ENCODE results near the gene MOSPD2. TPM values are rescaled to one million over a fixed set of nuclear protein-coding genes. Genes with fewer than 3 reads are reported as not detected.

MOSPD2 gene
- total RNA-seq, 1 experiment from 2014 or later: 2.8 TPM

DNA sequence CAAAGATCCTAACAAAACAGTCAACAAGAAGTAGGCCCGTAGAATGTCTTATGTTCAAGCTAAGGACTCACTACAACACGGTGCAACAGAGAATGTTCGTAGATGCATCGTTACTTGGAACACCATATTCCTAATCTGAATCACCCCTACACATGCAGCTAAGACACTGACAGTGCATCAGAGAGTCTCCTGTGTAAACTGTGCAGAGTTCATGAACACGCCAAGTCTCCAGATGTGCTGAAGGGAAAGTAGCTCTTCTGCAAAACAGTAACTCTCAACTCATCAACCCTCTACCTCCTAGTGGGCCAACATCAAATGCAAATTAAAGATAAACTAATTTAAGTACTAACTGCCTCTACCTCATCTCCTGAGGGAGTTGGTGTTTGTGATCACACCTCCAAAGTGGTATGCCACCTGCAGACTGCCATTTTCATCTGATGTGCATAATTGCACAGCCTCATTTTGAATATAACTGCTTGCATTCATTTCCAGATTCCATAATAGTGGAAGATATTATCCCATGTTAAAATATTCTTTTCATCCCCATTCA, 73.5 kb downstream of the MOSPD2 start:
- no peak for DNase-seq (ENCODE audit: low read depth)

DNA sequence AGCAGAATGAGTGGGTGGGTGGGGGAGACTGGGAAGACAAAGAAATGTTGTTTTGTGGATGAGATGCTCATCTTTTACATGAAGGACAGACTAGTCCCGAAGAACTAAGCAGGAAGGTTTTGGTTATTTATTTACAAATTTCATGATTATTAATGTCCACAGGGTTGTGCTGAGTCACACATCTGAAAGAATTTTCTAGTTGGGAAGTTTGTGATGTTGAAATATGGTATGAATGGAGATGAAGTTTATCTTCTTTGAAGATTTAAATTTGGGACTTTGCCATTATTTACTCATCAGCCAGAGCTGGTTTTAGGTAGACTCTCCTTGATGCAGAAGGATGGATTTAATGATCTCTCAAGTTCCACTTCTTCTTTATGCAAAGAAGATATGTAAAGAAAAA, 75.5 kb downstream of the MOSPD2 start:
- no peak for DNase-seq (ENCODE audit: low read depth)
- in situ Hi-C loops (cut with HindIII; ENCODE audit: low pct_unique_long_range_greater_than_20kb, low sequenced_read_pairs): no loop called here

More for the DNA sequence above, 73.5 kb downstream of the MOSPD2 start:
- in situ Hi-C loops (cut with HindIII; ENCODE audit: low pct_unique_long_range_greater_than_20kb, low sequenced_read_pairs): no loop called here

DNA sequence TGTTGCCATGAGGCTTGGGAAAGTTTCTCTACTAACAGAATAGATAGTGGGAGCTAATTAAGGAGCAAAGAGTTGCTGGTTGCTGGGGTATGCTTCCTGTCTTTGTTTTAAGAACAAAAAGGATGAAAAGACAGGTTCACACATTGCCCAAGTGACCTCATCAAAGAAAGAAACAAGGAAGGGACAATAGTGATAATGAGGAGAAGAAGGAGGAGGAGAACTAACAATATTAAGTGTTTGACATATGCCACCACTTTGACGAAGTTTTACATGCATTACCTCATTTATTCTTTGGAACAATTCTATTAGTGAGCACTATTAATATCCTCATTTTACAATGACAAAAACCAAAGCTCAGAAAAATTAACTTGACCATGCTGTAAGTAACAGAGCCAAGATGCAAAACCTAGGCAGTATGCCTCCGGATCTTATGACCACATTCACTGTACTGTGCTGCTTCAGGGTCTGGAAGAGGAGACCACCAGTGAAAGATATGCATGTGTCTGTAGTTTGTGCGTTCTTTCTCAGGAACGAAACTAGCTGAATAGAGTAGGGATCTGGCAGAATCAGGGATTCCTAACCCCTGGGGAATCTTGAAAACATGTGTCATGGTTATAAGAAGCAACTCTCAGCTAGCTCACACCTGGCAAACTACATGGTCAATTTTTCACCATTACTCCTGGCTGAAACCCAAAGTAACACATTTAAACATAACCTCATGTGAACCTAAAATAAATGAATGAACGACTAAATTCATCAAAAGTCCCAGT, 83.8 kb downstream of the MOSPD2 start:
- DNase-seq (ENCODE audit: low read depth): no peak
- in situ Hi-C loops (cut with HindIII; ENCODE audit: low pct_unique_long_range_greater_than_20kb, low sequenced_read_pairs): no loop called here

DNA sequence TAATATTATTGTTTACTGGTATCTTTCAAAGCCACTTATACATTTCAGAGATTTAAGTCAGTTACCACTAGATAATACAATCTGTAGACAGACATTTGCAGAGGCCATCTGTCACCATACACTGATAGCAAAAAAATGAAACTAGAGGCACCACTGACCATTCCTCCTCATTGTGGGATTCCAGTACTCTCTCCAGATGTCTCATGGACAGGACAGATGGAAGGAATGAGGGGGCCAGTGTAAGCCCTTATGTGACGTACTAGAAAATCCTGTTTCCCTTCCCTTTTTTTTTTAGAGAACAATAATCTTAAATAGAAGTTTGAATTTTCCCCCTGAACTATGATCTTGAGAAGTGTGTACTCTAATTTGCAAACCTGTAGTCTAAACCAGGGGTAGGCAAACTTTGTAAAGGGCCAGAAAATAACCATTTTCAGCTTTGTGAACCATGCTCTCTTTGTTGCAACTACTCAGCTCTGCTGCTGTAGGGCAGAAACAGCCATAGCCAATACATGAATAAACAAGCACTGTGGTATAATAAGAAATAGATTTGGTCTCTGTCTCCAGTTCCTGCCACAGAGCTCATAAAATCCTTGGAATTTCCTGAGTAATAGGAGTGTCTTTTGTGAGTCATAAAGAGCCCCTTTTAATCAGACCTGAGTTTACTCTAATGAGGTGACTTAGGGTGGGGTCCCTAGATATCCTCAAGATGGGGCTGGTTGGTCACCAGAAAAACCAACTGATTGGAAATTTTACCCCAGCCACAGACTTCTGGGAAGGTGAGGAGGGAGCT, 90.4 kb downstream of the MOSPD2 start:
- DNase-seq (ENCODE audit: low read depth): peak; percentile 12
- in situ Hi-C loops (cut with HindIII; ENCODE audit: low pct_unique_long_range_greater_than_20kb, low sequenced_read_pairs): no loop called here

DNA sequence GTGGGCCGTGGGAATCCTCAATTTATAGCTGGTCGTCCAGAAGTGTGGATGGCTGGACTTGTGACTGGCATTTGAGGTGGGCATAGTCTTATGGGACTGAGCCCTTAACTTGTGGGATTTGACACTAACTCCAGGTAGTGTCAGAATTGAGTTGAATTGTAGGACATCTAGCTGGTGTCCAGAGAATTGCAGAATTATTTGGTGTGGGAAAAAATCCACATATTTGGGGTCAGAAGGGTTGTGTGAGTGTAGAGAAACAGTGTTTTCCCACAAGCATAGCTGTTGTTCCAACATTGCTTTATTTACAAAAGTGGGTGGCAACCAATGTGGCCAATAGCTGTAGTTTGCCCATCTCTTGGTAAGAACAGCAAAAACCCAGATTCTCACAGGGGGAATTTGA, 91.3 kb downstream of the MOSPD2 start:
- in situ Hi-C loops (cut with HindIII; ENCODE audit: low pct_unique_long_range_greater_than_20kb, low sequenced_read_pairs): no loop called here
- no peak for DNase-seq (ENCODE audit: low read depth)

Other genes starting within 250 kb of the MOSPD2 start
- 0.98 and 4.3 TPM in 2 replicates for gene FANCB, start 352 bp upstream of the MOSPD2 start, total RNA-seq (2014; rRNA removed; shearing (Covaris generic); ENCODE audit: low replicate concordance)

All from Caki2 (cell line).